GM12865 (cell line): ENCODE measurements around the gene TSR3.

Source experiments
- DNase-seq: peaks from one replicate; pipeline ENCODE4 v3.0.0; 2010; ENCODE audit warnings: low read depth
- H3K4me3 ChIP-seq: 2 replicates; pipeline ENCODE4 v1.5.1; 2011; ENCODE audit warnings: mild to moderate bottlenecking, low read depth, low read length, control low read depth
- CTCF ChIP-seq: IDR thresholded peaks from 2 replicates; pipeline ENCODE4 v1.5.1; 2011; ENCODE audit warnings: low read length, control low read depth, low read depth, inconsistent platforms; ENCODE audit not compliant: insufficient read depth; ENCODE audit errors: missing control alignments

TSR3 gene

GRCh38 chr16:1342526-1343427 is 8.9 kb downstream of the TSR3 start:
- peak; percentile 99 for DNase-seq
- peak overlapping the region; percentile 18 for H3K4me3 ChIP-seq
- TF ChIP-seq CTCF: no peak

DNA sequence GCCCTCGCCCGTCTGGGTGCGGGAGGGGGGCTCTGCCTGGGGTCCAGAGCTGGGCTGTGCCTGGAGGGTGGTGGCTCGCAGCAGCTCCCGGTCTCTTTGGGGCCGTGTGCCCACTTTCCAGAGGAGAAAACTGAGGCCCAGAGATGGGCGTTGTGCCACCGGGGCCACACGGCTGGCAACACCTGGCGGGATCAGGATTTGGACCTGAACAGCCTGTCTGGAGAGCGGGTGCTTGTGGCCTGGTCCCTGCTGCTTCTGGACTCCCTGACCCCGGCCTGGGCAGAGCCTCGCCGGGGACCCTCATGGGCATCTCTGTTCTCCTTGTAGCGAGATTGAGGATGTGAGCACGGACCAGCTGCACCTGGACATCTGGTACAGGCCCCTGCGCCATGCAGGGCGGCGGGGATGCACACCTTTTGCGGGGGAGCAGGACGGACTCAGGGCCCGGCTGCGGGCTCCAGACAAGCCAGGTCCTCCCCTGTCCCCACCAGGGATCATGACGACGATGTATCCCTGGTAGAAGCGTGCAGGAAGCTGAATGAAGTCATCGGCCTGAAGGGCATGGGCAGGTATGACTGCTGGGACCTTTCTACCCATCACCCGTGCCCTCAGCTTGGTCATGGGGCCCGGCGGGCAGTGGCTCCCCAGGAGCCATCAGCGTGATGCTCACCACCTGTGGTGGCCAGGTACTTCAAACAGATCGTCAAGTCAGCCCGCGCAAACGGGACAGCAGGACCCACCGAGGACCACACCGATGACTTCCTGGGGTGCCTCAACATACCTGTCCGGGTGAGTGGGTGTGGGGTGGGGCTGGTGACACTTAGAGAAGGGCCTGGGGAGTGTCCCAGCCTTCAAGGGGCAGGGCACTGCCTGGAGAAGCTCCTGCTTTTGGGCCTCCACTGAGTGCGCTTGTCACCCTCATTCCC is 9.9 kb downstream of the TSR3 start:
- H3K4me3 ChIP-seq: no peak overlapping the region
- DNase-seq: no peak

GRCh38 chr16:1340730-1341494 is 10.8 kb downstream of the TSR3 start:
- no peak overlapping the region for H3K4me3 ChIP-seq
- DNase-seq: no peak
- TF ChIP-seq CTCF: no peak

More for the DNA sequence above, 9.9 kb downstream of the TSR3 start:
- TF ChIP-seq CTCF: no peak

DNA sequence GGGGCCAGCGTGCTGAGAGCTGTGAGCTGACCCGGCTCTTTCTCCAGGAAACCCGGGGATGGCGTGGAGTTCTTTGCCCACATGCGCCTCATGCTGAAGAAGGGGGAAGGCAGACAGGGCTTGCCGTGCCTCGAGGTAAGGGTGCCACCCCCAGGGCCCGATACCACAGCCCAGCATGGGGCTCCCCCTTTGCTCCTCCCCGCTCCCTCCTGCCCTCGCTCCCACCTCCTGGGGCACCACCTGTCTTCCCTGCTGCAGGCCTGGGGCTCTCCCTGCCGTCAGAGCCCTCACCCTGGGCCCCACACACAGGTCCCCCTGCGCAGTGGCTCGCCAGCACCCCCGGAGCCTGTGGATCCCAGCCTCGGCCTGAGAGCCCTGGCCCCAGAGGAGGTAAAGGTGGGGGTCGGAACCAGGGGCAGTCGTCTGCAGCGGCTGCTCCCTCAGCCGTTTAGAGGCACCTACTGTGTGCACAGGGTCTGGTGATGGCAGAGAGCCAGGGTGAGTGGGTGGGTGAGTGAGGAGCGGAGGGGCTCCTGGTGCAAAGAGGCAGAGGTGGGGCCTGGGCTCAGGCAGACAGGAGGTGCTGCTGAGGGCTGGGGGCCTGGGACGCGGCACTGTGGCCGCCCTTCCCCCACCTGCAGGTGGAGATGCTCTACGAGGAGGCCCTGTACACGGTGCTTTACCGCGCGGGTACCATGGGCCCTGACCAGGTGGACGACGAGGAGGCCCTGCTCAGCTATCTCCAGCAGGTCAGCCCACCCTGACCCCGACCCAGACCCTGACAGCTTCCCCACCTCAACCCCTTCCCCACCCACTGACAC is 12.6 kb downstream of the TSR3 start:
- DNase-seq: no peak
- H3K4me3 ChIP-seq: no peak overlapping the region
- TF ChIP-seq CTCF: no peak

GRCh38 chr16:1338119-1338730 is 13.5 kb downstream of the TSR3 start:
- H3K4me3 ChIP-seq: no peak overlapping the region
- DNase-seq: peak; percentile 50
- peak; percentile 55 for TF ChIP-seq CTCF
